ENCODE measurements around the gene ATRAID. TPM values are rescaled to one million over a fixed set of nuclear protein-coding genes. Genes with fewer than 3 reads are reported as not detected.

ATRAID gene
- total and polyA plus RNA-seq, 2 of the 8 experiments (the other 6 are each of a cell fraction or from before 2014, with no cell fraction given) = 109 to 280 TPM

DNA sequence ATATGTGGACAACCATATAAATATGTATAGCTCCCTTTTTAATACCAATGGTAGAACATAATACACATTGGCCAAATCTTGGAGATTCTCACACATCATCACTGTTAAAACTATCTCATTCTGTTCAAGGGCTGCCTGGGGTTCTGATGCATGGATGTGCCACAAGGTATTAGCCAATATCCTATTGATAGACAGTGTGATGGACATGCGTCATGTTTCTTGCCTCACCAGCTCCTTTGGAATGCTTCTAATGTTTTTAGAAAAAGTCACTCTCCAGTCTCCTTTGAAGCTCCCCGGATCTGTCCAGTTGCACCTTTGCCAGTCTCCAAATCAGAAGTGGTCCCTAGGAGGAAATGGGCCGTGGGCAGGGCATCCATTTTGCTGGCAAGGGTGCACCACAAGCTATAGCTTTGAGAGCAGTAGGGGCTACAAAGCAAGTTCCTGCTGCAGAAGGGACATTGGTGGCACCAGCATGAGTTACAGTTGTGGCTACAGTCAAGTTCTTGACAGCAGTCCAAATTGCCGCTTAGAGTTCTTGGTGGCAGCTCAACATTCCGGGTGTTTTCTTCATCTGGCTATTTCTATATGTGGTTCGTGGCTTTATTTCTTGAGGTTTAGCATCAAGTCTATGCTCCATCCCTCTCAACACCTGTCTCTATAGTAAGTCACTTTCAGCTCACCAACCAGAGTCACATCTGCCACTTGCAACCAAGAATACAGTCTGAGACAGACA is 25.1 kb upstream of the ATRAID start (continued):
- TF ChIP-seq CHD7 (IDR thresholded peaks at IDR 0.05; ENCODE audit: insufficient replicate concordance, low read length) (no peak), SRF (IDR thresholded peaks at IDR 0.05; ENCODE audit: low read depth, low read length) (no peak), NANOG (IDR thresholded peaks at IDR 0.05; ENCODE audit: insufficient read depth, low read depth, low read length, poor library complexity, severe bottlenecking) (no peak), SP2 (IDR thresholded peaks at IDR 0.05; ENCODE audit: low read length) (no peak), SP1 (IDR thresholded peaks at IDR 0.05; ENCODE audit: low read depth, low read length) (no peak), TAF1 (IDR thresholded peaks at IDR 0.05; ENCODE audit: low read depth, low read length) (no peak), SIRT6 (IDR thresholded peaks at IDR 0.05; ENCODE audit: low read length) (no peak), CBX8 (IDR thresholded peaks at IDR 0.05; ENCODE audit: borderline replicate concordance, low read depth, low read length) (no peak), CEBPB (IDR thresholded peaks at IDR 0.05; ENCODE audit: low read depth, low read length) (no peak), KDM1A (IDR thresholded peaks at IDR 0.05; ENCODE audit: borderline replicate concordance, low read length) (no peak), RFX5 (IDR thresholded peaks at IDR 0.05; ENCODE audit: borderline replicate concordance, low read depth, low read length) (no peak)

Data from H1 (cell line).